CD1c-positive myeloid dendritic cell (primary cell): ENCODE results near the gene PPIF.

Source experiments
- DNase-seq: peaks from one replicate; pipeline ENCODE4 v3.0.0-alpha.2; 2016; ENCODE audit errors: extremely low spot score

PPIF gene

GRCh38 chr10:79349072-79349491 lies 1.8 kb downstream of the PPIF start:
- DNase-seq, result no peak

GRCh38 chr10:79349766-79350406 lies 2.6 kb downstream of the PPIF start:
- DNase-seq, result no peak

DNA sequence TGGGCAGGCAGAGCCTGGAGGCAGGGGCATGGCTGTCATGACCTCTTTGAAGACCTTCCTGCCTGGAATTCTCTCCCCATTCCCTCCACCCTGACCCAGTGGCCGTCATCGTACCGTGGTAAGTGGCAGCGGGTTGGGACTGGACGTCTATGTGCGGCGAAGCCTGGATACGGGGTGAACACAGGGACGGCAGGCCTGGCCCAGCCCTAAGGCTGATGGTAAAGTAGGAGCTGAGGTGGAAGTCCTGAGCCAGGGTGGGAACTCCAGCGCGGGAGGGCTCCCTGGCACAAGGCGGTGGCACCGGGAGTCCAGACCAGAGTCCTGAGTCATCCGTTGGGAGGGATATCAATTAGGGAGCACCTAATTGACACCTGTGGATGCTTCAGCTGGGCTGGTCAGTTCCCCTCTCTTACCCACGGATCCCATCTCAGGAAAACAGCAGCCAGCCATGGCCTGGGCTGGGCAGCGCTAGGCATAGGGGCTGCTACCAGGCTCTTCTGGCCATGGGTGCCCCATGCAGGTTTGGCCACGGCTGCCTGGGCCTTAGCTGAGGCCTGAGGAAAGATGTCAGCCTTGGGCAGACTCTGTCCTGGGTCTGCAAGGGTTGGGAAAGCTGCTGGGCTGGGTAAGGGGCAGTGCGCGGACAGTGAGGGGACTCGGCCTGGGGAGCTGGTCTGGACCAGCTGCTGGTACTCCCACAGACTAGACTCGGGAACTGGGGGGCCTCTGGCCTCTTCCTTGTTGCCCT lies 3.3 kb downstream of the PPIF start:
- DNase-seq, result no peak

DNA sequence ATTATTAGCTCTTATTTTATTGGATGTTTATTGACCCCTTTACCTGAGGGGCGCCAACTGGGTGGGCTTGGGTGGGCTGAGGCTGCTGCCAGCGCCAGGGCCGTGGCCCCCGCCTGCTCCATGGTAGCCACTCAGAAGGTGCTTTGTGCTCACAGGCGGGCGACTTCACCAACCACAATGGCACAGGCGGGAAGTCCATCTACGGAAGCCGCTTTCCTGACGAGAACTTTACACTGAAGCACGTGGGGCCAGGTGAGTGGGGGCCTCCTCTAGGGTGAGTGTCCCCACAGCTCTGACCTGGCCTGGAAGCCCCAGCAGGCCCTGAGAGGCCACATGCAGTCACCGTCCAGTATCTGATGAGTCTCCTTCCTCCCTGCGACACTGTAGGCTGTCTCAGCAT lies 4.1 kb downstream of the PPIF start:
- no peak for DNase-seq

DNA sequence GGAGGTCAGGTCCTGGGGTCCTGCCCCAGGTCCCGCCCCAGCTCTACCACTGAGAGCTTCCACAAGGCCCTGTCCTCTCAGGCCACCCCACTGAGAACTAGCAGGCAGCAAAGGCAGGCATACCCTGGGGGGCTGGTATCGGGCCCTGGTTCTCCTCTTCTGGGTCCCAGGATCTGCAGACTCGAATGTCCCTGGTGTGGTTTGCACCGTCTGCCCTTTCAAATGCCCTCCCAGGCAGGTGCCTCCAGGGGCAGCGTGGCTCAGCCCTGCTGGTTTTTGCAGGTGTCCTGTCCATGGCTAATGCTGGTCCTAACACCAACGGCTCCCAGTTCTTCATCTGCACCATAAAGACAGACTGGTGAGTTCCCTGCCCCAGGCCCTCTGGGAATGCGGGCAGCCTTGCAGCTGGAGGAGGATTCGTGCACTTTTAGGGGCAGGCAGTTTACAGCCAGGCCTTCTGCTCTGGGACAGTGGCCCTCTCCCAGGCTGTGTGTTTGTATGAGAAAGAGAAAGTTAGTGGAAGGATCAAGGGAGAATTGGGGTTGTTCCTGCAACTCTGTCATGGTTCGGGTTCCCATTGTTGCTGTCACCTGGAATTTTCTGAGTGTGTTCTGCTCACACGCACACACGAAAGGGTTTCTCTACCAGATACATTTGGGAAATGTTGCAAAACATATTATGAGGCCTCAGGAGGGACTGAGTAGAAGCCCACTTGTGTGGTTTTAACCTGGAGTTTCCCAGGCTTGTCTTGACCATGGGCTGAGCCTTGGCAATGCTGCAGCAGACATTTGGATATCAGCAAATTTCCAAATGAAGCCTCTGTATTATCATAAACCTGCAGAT lies 5.0 kb downstream of the PPIF start:
- no peak for DNase-seq

- DNase-seq, result peak; percentile 68
Observed at GRCh38 chr10:79353000-79353406, 5.7 kb downstream of the PPIF start.

DNA sequence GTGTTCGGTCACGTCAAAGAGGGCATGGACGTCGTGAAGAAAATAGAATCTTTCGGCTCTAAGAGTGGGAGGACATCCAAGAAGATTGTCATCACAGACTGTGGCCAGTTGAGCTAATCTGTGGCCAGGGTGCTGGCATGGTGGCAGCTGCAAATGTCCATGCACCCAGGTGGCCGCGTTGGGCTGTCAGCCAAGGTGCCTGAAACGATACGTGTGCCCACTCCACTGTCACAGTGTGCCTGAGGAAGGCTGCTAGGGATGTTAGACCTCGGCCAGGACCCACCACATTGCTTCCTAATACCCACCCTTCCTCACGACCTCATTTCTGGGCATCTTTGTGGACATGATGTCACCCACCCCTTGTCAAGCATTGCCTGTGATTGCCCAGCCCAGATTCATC lies 6.5 kb downstream of the PPIF start:
- DNase-seq, result no peak

- no peak for DNase-seq
Observed at GRCh38 chr10:79354141-79354540, 6.9 kb downstream of the PPIF start.

DNA sequence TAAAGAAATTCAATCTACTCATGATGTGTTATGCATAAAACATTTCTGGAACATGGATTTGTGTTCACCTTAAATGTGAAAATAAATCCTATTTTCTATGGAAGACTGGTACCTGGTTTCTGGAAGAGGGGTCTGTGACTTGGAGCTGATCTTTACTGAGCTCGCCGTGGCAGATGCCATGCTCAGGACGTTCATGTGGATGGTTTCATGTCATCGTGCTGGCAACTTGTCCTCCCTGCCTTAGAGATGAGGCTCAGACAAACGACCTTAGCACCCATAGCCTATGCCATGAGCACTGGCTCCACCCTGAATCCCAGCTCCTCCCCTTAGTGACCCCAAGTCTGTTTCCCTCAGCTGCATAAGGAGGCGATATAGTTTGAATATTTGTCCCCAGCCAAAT lies 7.3 kb downstream of the PPIF start:
- no peak for DNase-seq

GRCh38 chr10:79355420-79356017 lies 8.2 kb downstream of the PPIF start:
- no peak for DNase-seq

- DNase-seq, result peak; percentile 71
Observed at GRCh38 chr10:79356104-79356503, 8.8 kb downstream of the PPIF start.

DNA sequence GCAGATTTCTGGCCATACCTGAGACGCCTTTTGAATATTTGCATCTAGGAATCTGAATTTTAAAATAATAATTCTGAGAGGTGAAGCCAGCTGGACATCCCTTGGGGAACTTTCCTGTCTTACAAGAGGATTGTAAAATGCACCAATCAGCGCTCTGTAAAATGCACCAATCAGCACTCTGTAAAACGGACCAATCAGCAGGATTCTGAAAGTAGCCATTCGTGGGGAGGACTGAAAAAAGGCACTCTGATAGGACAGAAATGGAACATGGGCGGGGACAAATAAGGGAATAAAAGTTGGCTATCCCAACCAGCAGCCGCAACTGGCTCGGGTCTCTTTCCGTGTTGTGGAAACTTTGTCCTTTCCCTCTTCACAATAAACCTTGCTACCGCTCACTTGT lies 9.9 kb downstream of the PPIF start:
- DNase-seq, result no peak

- DNase-seq, result no peak
Observed at GRCh38 chr10:79358811-79359210, 11.5 kb downstream of the PPIF start.

DNA sequence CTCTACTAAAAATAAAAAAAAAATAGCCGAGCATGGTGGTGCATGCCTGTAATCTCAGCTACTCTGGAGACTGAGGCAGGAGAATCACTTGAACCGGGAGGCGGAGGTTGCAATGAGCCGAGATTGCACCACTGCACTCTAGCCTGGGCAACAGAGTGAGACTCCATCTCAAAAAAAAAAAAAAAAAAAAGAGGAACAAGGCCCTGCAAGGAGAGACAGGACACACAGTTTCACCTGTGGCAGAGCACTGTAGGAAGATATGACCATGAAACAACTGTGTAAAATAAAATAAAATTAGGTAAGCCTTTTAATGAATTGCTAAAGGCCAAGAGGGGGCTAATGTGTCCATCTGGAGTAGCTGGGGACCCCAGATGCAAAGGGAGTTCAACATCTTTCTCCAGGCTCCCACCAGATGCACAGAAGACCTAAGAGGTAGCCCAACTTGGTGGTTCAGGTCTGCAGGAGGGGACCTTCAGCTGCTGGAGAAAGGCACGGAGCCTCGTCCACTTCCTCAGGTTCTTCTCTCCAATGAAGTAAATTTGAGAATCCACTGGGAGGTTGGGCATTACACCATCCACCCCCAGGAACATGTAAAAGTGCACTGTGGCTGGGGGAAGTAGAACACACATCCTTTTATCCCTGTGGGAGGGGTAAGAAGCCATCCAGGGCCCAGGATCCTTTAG lies 12.7 kb downstream of the PPIF start:
- DNase-seq, result no peak

- no peak for DNase-seq
Observed at GRCh38 chr10:79360499-79361342, 13.5 kb downstream of the PPIF start.

DNA sequence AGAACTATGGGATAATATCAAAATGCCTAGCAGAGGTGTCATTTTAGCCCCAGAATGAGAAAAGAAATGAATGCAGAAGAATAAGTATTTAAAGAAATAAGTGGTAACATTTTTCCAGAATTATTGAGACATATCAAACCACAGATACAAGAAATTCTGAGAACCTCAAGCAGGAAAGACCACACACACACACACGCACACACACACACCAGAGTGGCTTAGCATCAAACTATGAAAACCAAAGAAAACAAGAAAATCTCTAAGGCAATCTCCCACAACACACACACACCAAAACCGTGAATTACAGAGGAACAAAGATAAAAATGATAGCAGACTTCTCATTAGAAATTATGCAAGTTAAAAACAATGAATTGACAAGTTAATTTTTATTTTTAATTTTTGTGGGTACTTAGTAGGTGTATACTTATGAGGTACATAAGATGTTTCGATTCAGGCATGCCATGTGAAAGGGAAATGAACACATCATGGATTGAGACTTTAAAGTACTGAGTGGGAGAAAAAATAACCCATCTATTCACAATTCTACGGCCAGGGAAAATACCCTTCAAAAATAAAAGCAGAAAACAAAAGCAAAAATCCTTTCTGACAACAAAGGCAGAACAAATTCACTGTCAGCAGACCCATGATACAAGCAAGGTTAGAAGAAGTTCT lies 14.6 kb downstream of the PPIF start:
- DNase-seq, result no peak

GRCh38 chr10:79367426-79368189 lies 20.3 kb downstream of the PPIF start:
- DNase-seq, result no peak

GRCh38 chr10:79372871-79373270 lies 25.6 kb downstream of the PPIF start:
- DNase-seq, result no peak
